B cell (primary cell): Measurements from ENCODE around the gene LGR5. TPM values are rescaled to one million over a fixed set of nuclear protein-coding genes. Genes with fewer than 3 reads are reported as not detected.

Experiments
- ATAC-seq: fragments of 200-7000 bp; cut with Tn5 transposase; one replicate; pipeline ENCODE4 v1.10.0; 2021; ENCODE audit warnings: low read depth, mild to moderate bottlenecking, moderate number of reproducible peaks, moderate library complexity
- CTCF ChIA-PET: fragments of 350-600 bp; sonication (Branson Sonifier 250); formaldehyde crosslinking; loops from one replicate; lab custom pipeline; 2021; ENCODE audit warnings: antibody characterized with exemption, inconsistent platforms; lab: Charles Lee
- POLR2A ChIA-PET: fragments of 350-600 bp; sonication (Branson Sonifier 250); formaldehyde crosslinking; loops from one replicate; lab custom pipeline; 2021; ENCODE audit warnings: antibody characterized with exemption; lab: Charles Lee
- DNase-seq: peaks from one replicate; pipeline ENCODE4 v3.0.0; 2013
- H2AFZ ChIP-seq: 2 replicates; pipeline ENCODE4 v1.6.1; 2012; ENCODE audit warnings: mild to moderate bottlenecking, low read depth, low read length; ENCODE audit not compliant: insufficient read depth, poor library complexity, severe bottlenecking
- H3K27ac ChIP-seq, 2 donors: 1 replicate in 1 of 2; 2 replicates in 1 of 2; pipeline ENCODE4 v1.5.1; 2012 to 2013; ENCODE audit warnings: low read length in 2 of 2, mild to moderate bottlenecking in 2 of 2, moderate library complexity in 1 of 2
- H3K27me3 ChIP-seq, 4 experiments: fragments of 200-600 bp in 1 of 4; sonication (generic) in 1 of 4; replicated peaks in 1 of 4; 1 replicate in 2 of 4; 2 replicates in 2 of 4; pipeline versions ENCODE4 v1.6.1 to v1.7.0; 2013 to 2016; ENCODE audit warnings: low read length in 3 of 4, mild to moderate bottlenecking in 2 of 4, mixed read lengths in 1 of 4, moderate library complexity in 1 of 4; ENCODE audit not compliant: insufficient read depth in 4 of 4, control insufficient read depth in 3 of 4; ENCODE audit errors: control extremely low read depth in 1 of 4
- H3K36me3 ChIP-seq, 2 experiments: replicated peaks in 1 of 2; 1 replicate in 1 of 2; 2 replicates in 1 of 2; pipeline versions ENCODE4 v1.6.1 to v1.7.1; 2013; ENCODE audit warnings: low read length in 1 of 2; ENCODE audit not compliant: insufficient read depth in 2 of 2, control insufficient read depth in 1 of 2; ENCODE audit errors: control extremely low read depth in 1 of 2, extremely low read depth in 1 of 2
- H3K4me1 ChIP-seq, 2 donors: fragments of 200-600 bp in 1 of 2; sonication (generic) in 1 of 2; 1 replicate in 1 of 2; 2 replicates in 1 of 2; pipeline versions ENCODE4 v1.5.1 to v1.6.1; 2013 to 2017; ENCODE audit warnings: low read length in 2 of 2; ENCODE audit not compliant: control insufficient read depth in 2 of 2, insufficient read depth in 2 of 2
- H3K4me2 ChIP-seq: replicated peaks from 2 replicates; pipeline ENCODE3; 2012; ENCODE audit warnings: mild to moderate bottlenecking, low read depth, low read length; ENCODE audit not compliant: poor library complexity, severe bottlenecking
- H3K4me3 ChIP-seq, 5 experiments: fragments of 200-600 bp in 1 of 5; sonication (generic) in 1 of 5; 1 replicate in 3 of 5; 2 replicates in 2 of 5; pipeline versions ENCODE4 v1.5.1 to v1.7.0; 2011 to 2016; ENCODE audit warnings: low read length in 4 of 5, mild to moderate bottlenecking in 4 of 5, low read depth in 2 of 5, control low read depth in 1 of 5, moderate library complexity in 1 of 5; ENCODE audit not compliant: insufficient read depth in 1 of 5; ENCODE audit errors: control extremely low read depth in 1 of 5, extremely low read depth in 1 of 5
- H3K79me2 ChIP-seq: fragments of 200-600 bp; sonication (generic); one replicate; pipeline ENCODE4 v1.6.0; 2016; ENCODE audit warnings: low read length; ENCODE audit not compliant: control insufficient read depth, insufficient read depth
- H3K9ac ChIP-seq: fragments of 200-600 bp; sonication (generic); 2 replicates; pipeline ENCODE4 v1.6.1; 2017; ENCODE audit warnings: mild to moderate bottlenecking, low read length, moderate library complexity
- H3K9me3 ChIP-seq, 3 donors: one replicate each; pipeline versions ENCODE4 v1.6.1 to v1.7.1; 2013; ENCODE audit warnings: low read length in 2 of 3; ENCODE audit not compliant: control insufficient read depth in 2 of 3, insufficient read depth in 1 of 3; ENCODE audit errors: control extremely low read depth in 1 of 3
- H4K20me1 ChIP-seq: 2 replicates; pipeline ENCODE4 v1.6.0; 2012; ENCODE audit warnings: mild to moderate bottlenecking, low read length; ENCODE audit not compliant: insufficient read depth, control insufficient read depth, poor library complexity, severe bottlenecking
- H3K27ac Mint-ChIP-seq: one replicate; pipeline ENCODE4 v1.8.0; 2021; ENCODE audit warnings: mixed read lengths
- H3K27me3 Mint-ChIP-seq: one replicate; pipeline ENCODE4 v1.8.0; 2021; ENCODE audit warnings: mixed read lengths
- H3K4me1 Mint-ChIP-seq: one replicate; pipeline ENCODE4 v1.8.0; 2021; ENCODE audit warnings: mixed read lengths
- H3K4me3 Mint-ChIP-seq: one replicate; pipeline ENCODE4 v1.8.0; 2021; ENCODE audit warnings: mixed read lengths
- H3K9me3 Mint-ChIP-seq: one replicate; pipeline ENCODE4 v1.8.0; 2022; ENCODE audit warnings: mixed read lengths; ENCODE audit not compliant: insufficient read depth
- EZH2 ChIP-seq: IDR thresholded peaks from 2 replicates; pipeline ENCODE4 v1.6.1; 2012; ENCODE audit warnings: borderline replicate concordance, low read depth, mild to moderate bottlenecking, moderate library complexity, low read length; ENCODE audit not compliant: insufficient read depth, poor library complexity, severe bottlenecking
- WGBS: methylation state at CpG from one replicate; pipeline ENCODE4 v1.1.5; 2013; ENCODE audit warnings: missing lambda C conversion rate; ENCODE audit not compliant: insufficient coverage; 5-methylcytosine and 5-hydroxymethylcytosine counted together
- intact Hi-C: fragments of 100-400 bp; cut with micrococcal nuclease; formaldehyde crosslinking; loops from one replicate; pipeline ENCODE4 v1.10.0; 2022
- polyA plus RNA-seq: library from polyadenylated mRNA; depleted of rRNA; stranded (reverse); fragments of >200 nt; gene quantifications from 2 replicates; pipeline ENCODE4 v1.2.3, GENCODE V29; 2012
- total RNA-seq, 2 donors: library from RNA; stranded (reverse); fragments of 120-200 nt in 1 of 2; gene quantifications; 1 replicate in 1 of 2; 2 replicates in 1 of 2; pipeline versions ENCODE4 v1.2.3 to v1.2.4, GENCODE V29; 2013 to 2022
- TF ChIP-seq, protein P1 (sequence below): fragments of 200-600 bp; IDR thresholded peaks from one replicate; pipeline ENCODE4 v1.8.0; 2022; ENCODE audit warnings: antibody characterized with exemption, mild to moderate bottlenecking

Gene LGR5
- total and polyA plus RNA-seq, 2 donors (not counting 1 experiment from before 2014, with no cell fraction given), result 0.06 TPM; not detected in 1

- H3K36me3 ChIP-seq, result no peaks in the 10 kb centered on the region
- no peak overlapping the region for H3K4me2 ChIP-seq
- ChIA-PET POLR2A (no interaction called here), CTCF (no interaction called here)
- H4K20me1 ChIP-seq, result no peaks in the 10 kb centered on the region
- no peak for ATAC-seq
- no peaks in the 10 kb centered on the region for H3K9me3 Mint-ChIP-seq
- no peaks in the 10 kb centered on the region for H3K4me1 ChIP-seq
- H3K9ac ChIP-seq, result no peak overlapping the region
- no peak overlapping the region for H3K4me3 Mint-ChIP-seq
- WGBS, result 73% methylated on average over 2 of the region's 2 CpGs
- H3K4me1 Mint-ChIP-seq, result no peaks in the 10 kb centered on the region
- TF ChIP-seq, protein P1, sequence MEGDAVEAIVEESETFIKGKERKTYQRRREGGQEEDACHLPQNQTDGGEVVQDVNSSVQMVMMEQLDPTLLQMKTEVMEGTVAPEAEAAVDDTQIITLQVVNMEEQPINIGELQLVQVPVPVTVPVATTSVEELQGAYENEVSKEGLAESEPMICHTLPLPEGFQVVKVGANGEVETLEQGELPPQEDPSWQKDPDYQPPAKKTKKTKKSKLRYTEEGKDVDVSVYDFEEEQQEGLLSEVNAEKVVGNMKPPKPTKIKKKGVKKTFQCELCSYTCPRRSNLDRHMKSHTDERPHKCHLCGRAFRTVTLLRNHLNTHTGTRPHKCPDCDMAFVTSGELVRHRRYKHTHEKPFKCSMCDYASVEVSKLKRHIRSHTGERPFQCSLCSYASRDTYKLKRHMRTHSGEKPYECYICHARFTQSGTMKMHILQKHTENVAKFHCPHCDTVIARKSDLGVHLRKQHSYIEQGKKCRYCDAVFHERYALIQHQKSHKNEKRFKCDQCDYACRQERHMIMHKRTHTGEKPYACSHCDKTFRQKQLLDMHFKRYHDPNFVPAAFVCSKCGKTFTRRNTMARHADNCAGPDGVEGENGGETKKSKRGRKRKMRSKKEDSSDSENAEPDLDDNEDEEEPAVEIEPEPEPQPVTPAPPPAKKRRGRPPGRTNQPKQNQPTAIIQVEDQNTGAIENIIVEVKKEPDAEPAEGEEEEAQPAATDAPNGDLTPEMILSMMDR, result no peak
- no peak for TF ChIP-seq EZH2
- DNase-seq, result no peak
- peaks cover 56% of the 10 kb centered on the region for H3K27me3 Mint-ChIP-seq
- H3K27ac ChIP-seq, result no peak overlapping the region
- H3K9me3 ChIP-seq, result peaks cover 0 to 2% (median 0%) of the 10 kb centered on the region in 3 donors
- intact Hi-C loops, result no loop called here
- no peak overlapping the region for H3K4me3 ChIP-seq
- H3K27me3 ChIP-seq, result peaks cover 0 to 9% (median 2%) of the 10 kb centered on the region in 4 experiments
- no peak overlapping the region for H3K27ac Mint-ChIP-seq
- no peaks in the 10 kb centered on the region for H3K79me2 ChIP-seq
- no peak overlapping the region for H2AFZ ChIP-seq
These were observed 152.0 kb downstream of the LGR5 start for GRCh38 chr12:71591601-71592000.

DNA sequence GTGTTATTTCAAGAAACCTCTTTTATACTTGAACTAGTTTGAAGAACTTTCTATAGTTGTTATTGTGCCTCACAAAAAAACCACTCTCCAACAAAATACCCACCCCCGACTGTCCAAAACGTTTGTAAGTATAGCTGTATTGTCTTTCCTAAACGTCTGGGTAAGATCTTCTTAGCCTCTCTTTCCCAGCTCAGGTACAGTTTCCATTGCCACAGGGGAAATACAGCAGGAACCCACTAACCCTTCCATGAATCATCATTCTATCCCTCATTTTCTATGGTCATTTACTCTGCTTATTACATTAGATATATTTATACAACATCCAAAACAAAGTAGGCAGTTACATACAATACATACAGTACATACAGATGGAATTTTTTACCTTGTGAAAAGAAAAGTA, 153.2 kb downstream of the LGR5 start:
- H3K4me3 ChIP-seq, result no peak overlapping the region

More for the DNA sequence above, 153.2 kb downstream of the LGR5 start:
- Histone ChIP-seq H4K20me1 (no peaks in the 10 kb centered on the region), H3K27ac (no peak overlapping the region), H3K9ac (no peak overlapping the region), H3K4me2 (no peak overlapping the region), H3K4me1 (no peaks in the 10 kb centered on the region), H3K79me2 (no peaks in the 10 kb centered on the region), H3K27me3 (peaks cover 0 to 9% (median 2%) of the 10 kb centered on the region in 4 experiments), H3K36me3 (no peaks in the 10 kb centered on the region), H2AFZ (no peak overlapping the region), H3K9me3 (peaks cover 0 to 2% (median 0%) of the 10 kb centered on the region in 3 donors)
- CTCF ChIA-PET, result no interaction called here
- no peaks in the 10 kb centered on the region for H3K4me1 Mint-ChIP-seq
- intact Hi-C loops, result no loop called here
- no peak overlapping the region for H3K27ac Mint-ChIP-seq
- no peak for ATAC-seq
- no peaks in the 10 kb centered on the region for H3K9me3 Mint-ChIP-seq
- H3K4me3 Mint-ChIP-seq, result no peak overlapping the region
- POLR2A ChIA-PET, result no interaction called here
- TF ChIP-seq, protein P1, result no peak
- TF ChIP-seq EZH2, result no peak
- H3K27me3 Mint-ChIP-seq, result peaks cover 55% of the 10 kb centered on the region
- DNase-seq, result no peak
- 70% methylated on average over 3 of the region's 3 CpGs for WGBS
